ENCODE data around the gene ZSWIM5. TPM values are rescaled to one million over a fixed set of nuclear protein-coding genes. Genes with fewer than 3 reads are reported as not detected.

Gene ZSWIM5
- polyA plus RNA-seq, 1 experiment, result 0.15 TPM

GRCh38 chr1:45244660-45245059, 38.3 kb upstream of the ZSWIM5 start:
- POLR2A ChIA-PET, result no interaction called here
- no peak for TF ChIP-seq CTCF (IDR thresholded peaks at IDR 0.05; ENCODE audit: insufficient read depth, low read depth, low read length)

GRCh38 chr1:45243476-45244343, 37.3 kb upstream of the ZSWIM5 start:
- TF ChIP-seq CTCF (IDR thresholded peaks at IDR 0.05; ENCODE audit: insufficient read depth, low read depth, low read length), result no peak
- Histone ChIP-seq H3K27me3 (ENCODE audit: control insufficient read depth, insufficient read depth, low read length) (no peaks in the 10 kb centered on the region), H3K4me3 (ENCODE audit: low read depth, low read length) (no peak overlapping the region), H3K36me3 (ENCODE audit: control insufficient read depth, insufficient read depth, low read length) (no peaks in the 10 kb centered on the region)
- CTCF ChIA-PET, result no interaction called here
- DNase-seq (ENCODE audit: low read depth), result no peak
- POLR2A ChIA-PET, result no interaction called here

More at GRCh38 chr1:45244660-45245059, 38.3 kb upstream of the ZSWIM5 start:
- no peak for DNase-seq (ENCODE audit: low read depth)
- no peak overlapping the region for H3K4me3 ChIP-seq (ENCODE audit: low read depth, low read length)
- CTCF ChIA-PET, result no interaction called here
- no peaks in the 10 kb centered on the region for H3K36me3 ChIP-seq (ENCODE audit: control insufficient read depth, insufficient read depth, low read length)
- no peaks in the 10 kb centered on the region for H3K27me3 ChIP-seq (ENCODE audit: control insufficient read depth, insufficient read depth, low read length)

- H3K27me3 ChIP-seq (ENCODE audit: control insufficient read depth, insufficient read depth, low read length), result no peaks in the 10 kb centered on the region
- CTCF ChIA-PET, result no interaction called here
- TF ChIP-seq CTCF (IDR thresholded peaks at IDR 0.05; ENCODE audit: insufficient read depth, low read depth, low read length), result no peak
- H3K36me3 ChIP-seq (ENCODE audit: control insufficient read depth, insufficient read depth, low read length), result no peaks in the 10 kb centered on the region
- no peak for DNase-seq (ENCODE audit: low read depth)
- no peak overlapping the region for H3K4me3 ChIP-seq (ENCODE audit: low read depth, low read length)
- POLR2A ChIA-PET, result no interaction called here
These were observed 32.4 kb upstream of the ZSWIM5 start for GRCh38 chr1:45238846-45239245.

GRCh38 chr1:45236136-45236535, 29.7 kb upstream of the ZSWIM5 start:
- H3K36me3 ChIP-seq (ENCODE audit: control insufficient read depth, insufficient read depth, low read length), result no peaks in the 10 kb centered on the region
- TF ChIP-seq CTCF (IDR thresholded peaks at IDR 0.05; ENCODE audit: insufficient read depth, low read depth, low read length), result no peak
- no peak overlapping the region for H3K4me3 ChIP-seq (ENCODE audit: low read depth, low read length)
- H3K27me3 ChIP-seq (ENCODE audit: control insufficient read depth, insufficient read depth, low read length), result no peaks in the 10 kb centered on the region
- no peak for DNase-seq (ENCODE audit: low read depth)
- ChIA-PET CTCF (no interaction called here), POLR2A (no interaction called here)

- ChIA-PET POLR2A (no interaction called here), CTCF (no interaction called here)
- TF ChIP-seq CTCF (IDR thresholded peaks at IDR 0.05; ENCODE audit: insufficient read depth, low read depth, low read length), result no peak
- no peak for DNase-seq (ENCODE audit: low read depth)
- H3K36me3 ChIP-seq (ENCODE audit: control insufficient read depth, insufficient read depth, low read length), result no peaks in the 10 kb centered on the region
- H3K27me3 ChIP-seq (ENCODE audit: control insufficient read depth, insufficient read depth, low read length), result 0 out of 2 replicates have a peak, but pooled peaks cover 2% of the 10 kb centered on the region
- H3K4me3 ChIP-seq (ENCODE audit: low read depth, low read length), result no peak overlapping the region
These were observed 24.1 kb upstream of the ZSWIM5 start for GRCh38 chr1:45230537-45230936.
